ENCODE data around the gene C17orf67. TPM values are rescaled to one million over a fixed set of nuclear protein-coding genes. Genes with fewer than 3 reads are reported as not detected.

Gene C17orf67
- total RNA-seq, 1 donor = 0.86 TPM

DNA sequence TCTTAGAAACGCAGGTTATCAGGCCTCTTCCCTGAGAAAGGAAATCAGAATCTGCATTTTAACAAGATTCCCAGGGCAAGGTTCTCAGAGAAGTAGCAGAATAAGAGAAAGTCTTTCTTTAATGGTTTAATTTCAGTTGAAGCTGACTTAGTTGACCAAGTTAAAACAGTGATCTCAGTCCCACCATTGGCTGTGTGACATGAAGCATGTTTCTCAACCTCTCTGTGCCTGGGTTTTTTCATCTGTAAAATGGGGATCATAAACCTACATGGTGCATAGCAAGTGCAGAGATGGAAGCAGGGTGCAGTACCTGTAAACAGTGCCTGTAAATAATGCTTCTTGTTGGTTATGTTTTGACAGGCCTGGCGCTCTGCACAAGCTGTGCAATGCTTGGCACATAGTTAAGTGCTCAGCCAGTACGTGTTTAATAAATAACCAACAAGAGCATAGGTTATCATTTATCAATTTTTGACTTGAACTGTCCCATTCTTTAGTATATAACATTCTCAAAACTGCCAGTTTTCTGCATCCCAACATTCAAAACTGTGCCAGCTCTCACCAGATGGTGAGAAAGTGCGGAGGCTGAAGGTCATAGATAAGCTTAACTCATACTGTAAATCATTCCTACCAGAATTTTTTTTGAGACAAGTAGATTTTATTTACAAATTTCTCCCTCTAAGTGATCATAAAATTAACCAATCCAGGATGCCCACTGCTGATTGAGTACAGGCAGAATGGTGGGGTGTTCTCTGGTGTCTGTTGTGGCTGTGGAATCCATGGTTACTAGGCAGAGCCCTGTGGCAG, 6.9 kb downstream of the C17orf67 start:
- TF ChIP-seq, protein P1, sequence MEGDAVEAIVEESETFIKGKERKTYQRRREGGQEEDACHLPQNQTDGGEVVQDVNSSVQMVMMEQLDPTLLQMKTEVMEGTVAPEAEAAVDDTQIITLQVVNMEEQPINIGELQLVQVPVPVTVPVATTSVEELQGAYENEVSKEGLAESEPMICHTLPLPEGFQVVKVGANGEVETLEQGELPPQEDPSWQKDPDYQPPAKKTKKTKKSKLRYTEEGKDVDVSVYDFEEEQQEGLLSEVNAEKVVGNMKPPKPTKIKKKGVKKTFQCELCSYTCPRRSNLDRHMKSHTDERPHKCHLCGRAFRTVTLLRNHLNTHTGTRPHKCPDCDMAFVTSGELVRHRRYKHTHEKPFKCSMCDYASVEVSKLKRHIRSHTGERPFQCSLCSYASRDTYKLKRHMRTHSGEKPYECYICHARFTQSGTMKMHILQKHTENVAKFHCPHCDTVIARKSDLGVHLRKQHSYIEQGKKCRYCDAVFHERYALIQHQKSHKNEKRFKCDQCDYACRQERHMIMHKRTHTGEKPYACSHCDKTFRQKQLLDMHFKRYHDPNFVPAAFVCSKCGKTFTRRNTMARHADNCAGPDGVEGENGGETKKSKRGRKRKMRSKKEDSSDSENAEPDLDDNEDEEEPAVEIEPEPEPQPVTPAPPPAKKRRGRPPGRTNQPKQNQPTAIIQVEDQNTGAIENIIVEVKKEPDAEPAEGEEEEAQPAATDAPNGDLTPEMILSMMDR (IDR thresholded peaks at IDR 0.05; ENCODE audit: insufficient read depth, low read depth, low read length) = no peak
- no peak for DNase-seq (ENCODE audit: low read depth)
- no peak overlapping the region for H3K4me3 ChIP-seq (ENCODE audit: low read depth, low read length)

DNA sequence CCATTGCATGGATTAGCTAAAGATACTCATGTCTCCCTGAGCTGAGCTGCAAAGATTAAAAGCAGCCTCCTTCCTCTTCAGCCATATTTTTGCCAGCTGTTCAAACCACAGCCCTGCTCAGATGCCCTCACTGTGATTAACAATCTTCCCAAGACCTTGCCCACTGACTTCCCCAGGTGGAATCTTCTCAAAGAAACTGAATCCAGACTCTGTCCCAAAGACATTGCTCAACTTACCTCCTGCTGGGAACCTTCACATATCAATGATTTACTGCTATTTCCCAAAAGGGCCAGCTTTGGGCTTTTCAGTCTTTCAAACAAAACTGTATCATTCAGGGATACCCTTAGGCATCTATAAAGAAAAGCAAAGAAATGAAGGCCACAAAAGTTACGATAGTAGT, 9.2 kb downstream of the C17orf67 start:
- TF ChIP-seq, protein P1 (IDR thresholded peaks at IDR 0.05; ENCODE audit: insufficient read depth, low read depth, low read length) = no peak
- peak; percentile 51 for DNase-seq (ENCODE audit: low read depth)
- H3K4me3 ChIP-seq (ENCODE audit: low read depth, low read length) = no peak overlapping the region

DNA sequence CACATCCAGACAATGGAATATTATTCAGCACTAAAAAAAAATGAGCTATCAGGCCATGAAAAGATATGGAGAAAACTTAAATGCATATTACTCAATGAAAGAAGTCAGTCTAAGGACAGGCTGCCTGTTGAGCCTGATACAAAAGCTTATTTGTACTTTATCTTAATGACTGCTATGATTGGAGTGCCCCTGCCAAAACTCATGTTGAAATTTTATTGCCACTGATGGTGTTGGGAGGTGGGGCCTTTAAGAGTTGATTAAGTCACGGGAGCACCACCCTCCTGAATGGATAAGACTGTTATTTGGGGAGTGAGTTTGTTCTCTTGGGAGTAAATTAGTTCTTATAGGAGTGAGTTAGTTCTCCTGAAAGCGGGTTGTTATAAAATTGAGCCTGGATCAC, 9.9 kb downstream of the C17orf67 start:
- TF ChIP-seq, protein P1 (IDR thresholded peaks at IDR 0.05; ENCODE audit: insufficient read depth, low read depth, low read length) = no peak
- H3K4me3 ChIP-seq (ENCODE audit: low read depth, low read length) = no peak overlapping the region
- no peak for DNase-seq (ENCODE audit: low read depth)

DNA sequence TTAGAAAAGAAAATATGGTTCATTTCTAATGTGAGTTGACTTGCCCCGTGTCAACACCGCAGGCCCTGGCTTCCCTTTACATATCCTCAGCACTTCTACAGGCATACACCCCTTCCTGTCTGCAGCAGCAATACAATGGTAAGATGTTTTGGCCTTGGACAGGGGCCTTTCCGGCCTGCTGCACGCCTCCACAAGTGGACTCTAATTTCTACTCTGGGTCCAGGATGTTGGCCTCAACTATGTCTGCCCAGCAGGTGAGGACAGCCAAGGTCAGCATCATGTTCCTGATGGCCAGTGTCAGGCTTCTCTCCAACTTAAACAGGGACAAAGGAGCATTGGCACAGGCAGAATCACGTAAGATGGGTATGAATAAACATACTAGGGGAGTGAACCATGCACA, 11.0 kb downstream of the C17orf67 start:
- TF ChIP-seq, protein P1 (IDR thresholded peaks at IDR 0.05; ENCODE audit: insufficient read depth, low read depth, low read length) = no peak
- H3K4me3 ChIP-seq (ENCODE audit: low read depth, low read length) = no peak overlapping the region
- DNase-seq (ENCODE audit: low read depth) = no peak

DNA sequence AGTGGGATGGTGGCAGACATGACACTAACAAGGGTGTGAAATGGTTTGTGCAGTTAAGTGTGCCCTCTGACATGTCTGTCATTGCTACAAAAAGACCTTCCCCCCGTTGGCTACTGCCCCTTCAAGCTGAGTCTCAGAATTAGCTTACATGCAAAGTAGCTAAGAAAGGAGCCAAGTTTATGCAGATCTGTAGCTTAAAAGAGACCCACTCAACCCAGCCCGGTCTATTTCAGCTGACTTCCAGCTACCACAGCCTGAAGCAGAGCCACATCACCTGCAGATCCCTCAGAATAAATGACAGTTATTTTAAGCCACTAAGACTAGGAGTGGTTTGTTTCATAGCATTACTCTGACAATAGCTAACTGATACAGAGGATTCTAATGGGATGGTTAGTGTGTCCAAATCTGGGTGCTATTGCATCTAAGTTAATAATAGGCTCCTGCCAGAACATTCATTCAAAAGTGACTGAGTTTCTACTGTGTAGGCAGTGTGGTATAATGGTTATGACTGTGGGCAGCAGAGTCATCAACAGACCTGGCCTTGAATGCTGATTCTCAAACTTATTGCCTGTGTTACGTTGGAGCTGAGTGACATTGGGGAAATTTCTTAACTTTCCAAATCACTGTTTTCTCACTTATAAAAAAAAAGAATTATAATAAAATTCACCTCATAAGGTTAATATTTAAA, 11.7 kb downstream of the C17orf67 start:
- no peak for DNase-seq (ENCODE audit: low read depth)
- TF ChIP-seq, protein P1 (IDR thresholded peaks at IDR 0.05; ENCODE audit: insufficient read depth, low read depth, low read length) = no peak
- H3K4me3 ChIP-seq (ENCODE audit: low read depth, low read length) = no peak overlapping the region

DNA sequence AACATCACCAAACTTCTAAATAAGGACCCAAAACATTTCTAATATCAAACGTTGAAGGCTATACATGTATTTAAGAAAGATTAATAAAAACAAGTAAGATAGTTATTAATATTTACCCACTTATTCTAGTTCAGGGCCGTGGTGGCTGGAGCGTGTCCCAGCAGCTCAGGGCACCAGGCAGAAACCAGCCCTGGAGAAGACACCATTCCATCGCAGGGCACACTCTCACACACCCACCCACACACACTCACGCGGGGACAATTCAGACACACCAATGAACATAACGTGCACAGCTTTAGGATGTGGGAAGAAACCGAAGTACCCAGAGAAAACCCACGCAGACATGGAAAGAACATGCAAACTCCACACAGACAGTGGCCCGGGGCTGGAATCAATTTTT, 13.5 kb downstream of the C17orf67 start:
- TF ChIP-seq, protein P1 (IDR thresholded peaks at IDR 0.05; ENCODE audit: insufficient read depth, low read depth, low read length) = no peak
- H3K4me3 ChIP-seq (ENCODE audit: low read depth, low read length) = no peak overlapping the region
- DNase-seq (ENCODE audit: low read depth) = no peak

Data from fibroblast of villous mesenchyme (primary cell).